NK-92 treated with Interleukin-12 subunit alpha and Interleukin-12 subunit beta, amount 100 ng/mL, for 24 hours (cell line): ENCODE measurements around the gene ARID4B.
"Not testable (repeated sequence)": the region's sequence is repeated elsewhere in the genome, so short reads cannot be mapped to it uniquely, and the experiment has no call there.

ENCODE experiments used
- DNase-seq: peaks from one replicate; lab custom pipeline; 2025; lab: John Stamatoyannopoulos, UW

Gene ARID4B

DNA sequence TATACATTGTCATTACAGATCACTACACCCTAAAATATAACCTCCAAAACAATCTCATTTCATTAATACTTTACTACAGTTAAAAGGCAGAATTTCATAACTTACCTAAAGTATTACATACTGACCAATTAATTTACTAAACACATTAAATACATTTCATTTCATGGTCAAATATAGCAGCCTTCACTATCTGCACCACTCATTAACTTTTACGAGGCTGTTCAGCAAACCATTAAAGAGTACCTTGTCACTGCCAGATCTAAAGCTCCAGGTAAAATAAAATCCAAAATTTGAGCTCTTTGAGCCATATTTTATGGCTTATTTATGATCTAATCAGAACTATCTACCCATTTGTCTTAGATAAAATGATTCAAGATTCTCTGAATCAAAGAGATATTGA lies 100.6 kb downstream of the ARID4B start:
- DNase-seq: no peak

DNA sequence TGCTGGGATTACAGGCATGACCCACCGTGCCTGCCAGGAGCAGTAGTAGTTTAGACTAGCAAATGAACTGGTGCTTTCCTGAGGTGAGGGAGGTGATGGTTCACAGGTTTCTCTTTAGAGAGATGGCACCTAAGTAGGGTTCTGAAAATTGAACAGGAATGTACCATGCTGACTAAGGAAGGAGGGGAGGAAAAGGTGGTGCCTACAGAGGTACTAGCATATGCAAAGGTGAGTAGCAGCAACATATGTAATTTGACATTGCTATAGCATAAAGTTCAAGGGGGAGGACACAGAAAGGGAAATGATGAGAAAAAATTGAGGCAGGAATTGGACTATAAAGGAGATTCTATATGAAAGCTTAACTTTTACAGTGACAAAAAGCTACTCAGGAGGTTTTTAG lies 101.0 kb downstream of the ARID4B start:
- no peak for DNase-seq

GRCh38 chr1:235225299-235225698 lies 102.7 kb downstream of the ARID4B start:
- no peak for DNase-seq

GRCh38 chr1:235221653-235222375 lies 106.2 kb downstream of the ARID4B start:
- DNase-seq: no peak

- no peak for DNase-seq
Observed at GRCh38 chr1:235215453-235215852, 112.5 kb downstream of the ARID4B start.

GRCh38 chr1:235214962-235215361 lies 113.0 kb downstream of the ARID4B start:
- not testable (repeated sequence) for DNase-seq

DNA sequence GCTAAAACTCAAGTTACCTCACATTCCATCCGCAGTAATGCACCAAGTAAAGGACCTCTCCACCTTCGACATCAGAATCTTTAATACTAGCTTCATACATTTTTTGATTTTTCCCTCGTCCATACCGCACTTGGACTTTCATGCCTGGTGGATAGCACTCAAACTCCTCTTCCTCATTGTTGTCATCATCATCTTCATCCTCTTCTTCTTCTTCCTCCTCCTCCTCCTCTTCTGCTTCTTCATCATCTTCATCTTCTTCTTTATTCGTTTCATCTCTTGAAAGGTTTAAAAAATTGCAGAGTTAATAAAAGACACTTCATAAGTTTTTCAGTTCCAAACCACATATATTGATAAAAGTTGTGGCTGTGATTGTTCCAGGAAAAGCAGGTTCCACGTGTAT lies 114.2 kb downstream of the ARID4B start:
- no peak for DNase-seq

- no peak for DNase-seq
Observed at GRCh38 chr1:235211517-235211916, 116.5 kb downstream of the ARID4B start.

DNA sequence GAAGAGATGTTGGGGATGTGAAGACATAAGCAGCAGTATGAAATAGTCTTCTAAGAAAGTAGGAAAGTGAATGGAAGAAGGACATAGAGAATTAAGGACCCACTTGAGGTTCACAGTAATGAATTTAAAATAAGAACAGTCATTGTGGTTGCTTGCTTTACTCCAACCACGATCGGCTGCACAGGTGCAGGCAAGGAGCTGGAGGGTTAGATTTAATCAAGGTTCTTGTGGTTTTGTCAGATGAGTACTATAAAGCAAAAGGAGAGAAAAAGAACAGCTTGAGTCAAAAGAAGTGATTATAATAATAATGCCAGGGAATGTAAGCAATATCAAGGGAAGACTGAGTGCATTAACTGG lies 120.8 kb downstream of the ARID4B start:
- no peak for DNase-seq

DNA sequence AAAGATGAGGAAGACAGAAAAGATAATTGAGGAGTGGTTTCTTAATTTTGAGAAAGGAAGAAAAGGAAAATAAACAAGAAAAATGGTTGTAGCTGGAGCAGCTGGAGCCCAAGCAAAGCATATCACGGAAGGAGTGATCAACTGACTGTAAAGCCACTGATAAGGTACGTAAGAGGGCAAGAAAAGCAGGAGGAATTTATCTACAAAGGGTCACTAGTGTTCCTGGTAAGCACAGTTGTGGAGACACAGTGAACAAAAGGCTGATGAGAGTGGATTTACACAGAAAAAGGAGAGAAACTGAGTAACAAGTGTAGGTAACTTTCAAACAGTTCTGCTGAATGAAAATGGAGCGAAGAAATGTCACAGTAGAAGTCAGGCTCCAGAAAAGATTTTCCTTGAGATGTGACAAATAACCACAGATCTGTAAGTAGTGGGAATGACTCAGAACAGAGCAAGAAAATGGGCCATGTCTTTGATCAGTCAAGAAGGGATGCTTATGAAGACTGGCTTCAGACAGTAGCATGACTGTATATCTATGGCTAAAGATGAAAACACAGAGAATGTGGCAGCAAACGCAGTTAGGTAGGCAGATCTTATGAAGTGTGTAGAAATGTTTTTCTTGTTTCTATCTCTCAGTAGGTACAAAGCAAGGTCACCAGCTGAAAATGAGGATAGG lies 121.3 kb downstream of the ARID4B start:
- no peak for DNase-seq

DNA sequence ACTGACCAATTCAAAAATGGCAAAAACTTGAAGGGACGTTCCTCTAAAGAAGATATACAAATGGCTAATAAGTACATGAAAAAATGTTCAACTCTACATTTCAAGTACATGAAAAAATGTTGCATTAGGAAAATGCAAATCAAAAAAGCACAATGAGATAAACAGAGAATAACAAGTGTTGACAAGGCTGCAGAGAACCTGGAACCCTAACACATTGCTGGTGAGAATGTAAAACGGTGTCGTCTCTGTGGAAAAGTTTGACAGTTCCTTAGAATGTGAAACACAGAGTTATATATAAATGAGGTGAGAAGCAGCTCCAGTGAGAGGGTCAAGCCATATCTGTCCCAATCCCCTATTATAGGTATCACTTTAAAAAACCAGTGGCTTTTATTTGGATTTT lies 122.3 kb downstream of the ARID4B start:
- no peak for DNase-seq

DNA sequence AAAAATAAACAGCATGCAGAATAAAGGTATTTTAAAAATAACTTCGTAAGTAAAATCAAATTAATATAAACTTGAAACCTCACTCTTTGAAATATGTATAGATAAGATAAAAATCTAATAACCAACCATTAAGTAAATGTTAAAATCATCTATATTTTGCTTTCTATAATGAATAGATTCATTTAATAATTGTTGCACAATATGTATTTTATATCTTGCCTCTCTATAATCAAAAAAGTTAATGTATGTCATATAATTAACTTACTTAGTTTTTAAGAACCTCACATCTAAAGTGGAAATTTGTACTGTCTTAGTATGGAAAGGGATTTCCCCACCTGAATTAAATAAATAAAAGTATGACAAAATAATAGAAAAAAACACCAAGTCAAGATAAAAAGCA lies 124.6 kb downstream of the ARID4B start:
- DNase-seq: no peak

GRCh38 chr1:235202447-235202846 lies 125.5 kb downstream of the ARID4B start:
- DNase-seq: not testable (repeated sequence)

DNA sequence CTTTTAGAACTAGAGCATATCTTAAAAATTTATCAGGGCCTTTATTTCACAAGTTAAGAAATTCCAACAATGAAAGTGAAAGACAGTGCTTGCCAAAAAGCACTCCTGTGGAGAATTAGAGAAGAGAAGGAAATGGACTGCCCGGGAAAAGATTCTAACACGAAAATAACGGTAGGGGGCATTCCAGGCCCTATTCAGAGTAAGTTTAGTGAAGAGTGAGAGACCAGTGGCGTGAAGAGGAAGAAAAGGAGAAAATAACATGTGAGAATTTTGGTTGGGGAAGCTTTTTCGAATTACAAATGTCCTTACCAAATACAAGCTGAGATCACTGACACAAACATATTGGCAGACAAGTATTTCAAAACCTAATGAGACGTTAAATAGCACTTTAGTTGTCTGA lies 128.5 kb downstream of the ARID4B start:
- no peak for DNase-seq

DNA sequence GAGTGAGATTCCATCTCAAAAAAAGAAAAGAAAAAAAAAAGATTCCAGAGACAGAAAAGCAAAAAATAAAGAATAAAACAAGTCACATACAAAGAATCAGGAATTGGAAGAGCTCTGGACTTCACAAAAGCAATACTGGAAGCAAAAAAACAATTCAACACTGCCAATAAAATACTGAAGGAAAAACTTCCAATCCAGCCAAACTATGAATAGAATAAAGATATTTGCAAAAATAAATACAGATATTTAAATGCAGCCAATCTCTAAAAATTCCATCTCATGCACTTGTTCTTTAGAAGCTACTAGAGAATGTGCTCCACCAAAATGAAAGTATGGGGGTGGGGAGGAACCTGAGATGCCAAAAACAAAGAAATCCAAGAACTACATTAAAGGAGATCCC lies 137.5 kb downstream of the ARID4B start:
- no peak for DNase-seq

DNA sequence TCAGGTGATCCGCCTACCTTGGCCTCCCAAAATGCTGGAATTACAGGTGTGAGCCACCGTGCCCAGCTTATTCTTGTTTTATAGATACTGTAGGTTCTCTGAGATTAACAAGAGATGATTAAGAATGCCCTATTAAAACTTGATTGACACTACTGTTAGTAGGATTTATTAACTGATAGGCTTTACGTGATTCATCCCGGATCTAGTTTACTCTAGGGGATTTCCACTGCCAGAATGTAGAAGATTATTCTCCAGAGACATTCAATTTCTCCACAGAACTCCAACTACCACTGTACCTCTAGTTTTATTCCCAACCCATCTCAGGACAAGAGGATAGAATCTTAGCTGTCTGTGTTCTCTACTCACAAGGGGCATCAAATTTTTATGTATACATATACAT lies 140.7 kb downstream of the ARID4B start:
- no peak for DNase-seq

- DNase-seq: no peak
Observed at GRCh38 chr1:235181561-235182245, 146.3 kb downstream of the ARID4B start.

GRCh38 chr1:235180916-235181460 lies 147.0 kb downstream of the ARID4B start:
- DNase-seq: no peak

GRCh38 chr1:235176486-235176885 lies 151.5 kb downstream of the ARID4B start:
- no peak for DNase-seq

DNA sequence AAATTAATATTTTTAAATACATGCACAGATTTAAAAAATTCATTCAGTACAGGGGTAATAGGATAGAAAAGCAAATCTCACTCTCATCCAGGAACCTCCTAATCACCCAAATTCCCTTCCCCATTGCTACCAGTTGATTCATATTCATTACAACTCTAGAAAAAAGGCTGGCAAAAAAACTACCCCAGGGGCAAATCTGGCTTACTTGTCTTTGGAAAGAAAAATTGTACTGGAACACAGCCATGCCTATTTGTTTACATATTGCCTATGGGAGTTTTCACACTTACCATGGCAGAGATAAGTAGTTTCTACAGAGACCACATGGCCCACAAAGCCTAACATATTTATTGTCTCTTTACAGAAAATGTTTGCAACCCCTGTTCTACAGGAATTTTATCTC lies 158.0 kb downstream of the ARID4B start:
- no peak for DNase-seq

DNA sequence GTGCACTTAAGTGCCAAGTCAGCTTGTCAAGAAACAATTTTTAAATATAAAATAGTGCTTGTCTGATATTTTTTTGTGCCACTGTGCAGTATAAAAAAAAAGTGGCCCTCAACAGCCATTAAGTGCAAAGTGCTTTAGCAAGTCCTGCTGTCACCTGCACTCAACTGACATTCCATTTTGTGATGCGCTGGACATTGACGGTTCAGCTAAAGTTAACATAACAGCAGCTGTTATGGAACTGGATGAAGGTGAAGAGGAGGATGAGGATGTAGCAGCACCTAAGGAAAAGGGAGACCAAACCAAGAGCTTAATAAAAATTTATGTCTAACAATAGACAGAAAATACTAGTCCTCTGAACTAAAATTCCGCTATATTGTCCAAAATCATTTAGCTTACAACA lies 159.6 kb downstream of the ARID4B start:
- no peak for DNase-seq

GRCh38 chr1:235161685-235162327 lies 166.2 kb downstream of the ARID4B start:
- no peak for DNase-seq
